Stimulated activated CD4-positive, alpha-beta T cell treated with anti-CD3 and anti-CD28 coated beads, Interleukin-15, amount 100 ng/mL, for 1 hour (primary cell): ENCODE measurements around the gene GTF3C1.
"Not testable (repeated sequence)": the region's sequence is repeated elsewhere in the genome, so short reads cannot be mapped to it uniquely, and the experiment has no call there.

ENCODE experiments used
- DNase-seq, 2 donors: peaks; one replicate each; pipeline ENCODE4 v3.0.0-alpha.2; 2020; ENCODE audit warnings: low read depth in 1 of 2, low spot score in 1 of 2

GTF3C1 gene

GRCh38 chr16:27549746-27550581 lies at the start of gene GTF3C1, which contains the start of gene KATNIP:
GTF3C1 (minus strand) TSS chr16:27549913; CDS start chr16:27549890, 23 bp downstream.
KATNIP (plus strand) TSS chr16:27550144; CDS start chr16:27550171, 27 bp downstream.
- DNase-seq = peak; percentile 100

- no peak for DNase-seq
Measured at GRCh38 chr16:27598931-27599565, 49.3 kb upstream of the GTF3C1 start.

- no peak for DNase-seq
Measured at GRCh38 chr16:27598220-27598619, 48.5 kb upstream of the GTF3C1 start.

- no peak for DNase-seq
Measured at GRCh38 chr16:27597361-27597760, 47.6 kb upstream of the GTF3C1 start.

- no peak for DNase-seq
Measured at GRCh38 chr16:27596411-27596810, 46.7 kb upstream of the GTF3C1 start.

GRCh38 chr16:27595993-27596392 lies 46.3 kb upstream of the GTF3C1 start:
- DNase-seq = no peak

GRCh38 chr16:27595475-27595874 lies 45.8 kb upstream of the GTF3C1 start:
- no peak for DNase-seq

- no peak for DNase-seq
Measured at GRCh38 chr16:27591837-27592236, 42.1 kb upstream of the GTF3C1 start.

GRCh38 chr16:27588057-27588456 lies 38.3 kb upstream of the GTF3C1 start:
- DNase-seq = no peak

GRCh38 chr16:27586711-27587110 lies 37.0 kb upstream of the GTF3C1 start:
- DNase-seq = no peak

- DNase-seq = no peak
Measured at GRCh38 chr16:27585200-27585599, 35.5 kb upstream of the GTF3C1 start.

- no peak for DNase-seq
Measured at GRCh38 chr16:27583634-27584033, 33.9 kb upstream of the GTF3C1 start.

- no peak for DNase-seq
Measured at GRCh38 chr16:27582883-27583282, 33.2 kb upstream of the GTF3C1 start.

GRCh38 chr16:27579087-27579980 lies 29.6 kb upstream of the GTF3C1 start:
- no peak for DNase-seq

GRCh38 chr16:27576729-27577128 lies 27.0 kb upstream of the GTF3C1 start:
- no peak for DNase-seq

- no peak for DNase-seq
Measured at GRCh38 chr16:27572711-27573110, 23.0 kb upstream of the GTF3C1 start.

- DNase-seq = no peak
Measured at GRCh38 chr16:27571433-27572326, 22.0 kb upstream of the GTF3C1 start.

GRCh38 chr16:27570986-27571385 lies 21.3 kb upstream of the GTF3C1 start:
- DNase-seq = not testable (repeated sequence)

- DNase-seq = no peak
Measured at GRCh38 chr16:27568077-27568476, 18.4 kb upstream of the GTF3C1 start.

GRCh38 chr16:27566417-27566816 lies 16.7 kb upstream of the GTF3C1 start:
- DNase-seq = no peak
